Activated CD8-positive, alpha-beta memory T cell treated with anti-CD3 and anti-CD28 coated beads, Interleukin-2, amount 50 U/mL, for 48 hours (primary cell): Measurements from ENCODE around the gene TSPAN9.
A peak's percentile ranks its signal among the peaks of the same experiment; 100 is the strongest.
"Not testable (repeated sequence)": the region's sequence is repeated elsewhere in the genome, so short reads cannot be mapped to it uniquely, and the experiment has no call there.

Experiments
- DNase-seq: peaks from one replicate; pipeline ENCODE4 v3.0.0-alpha.2; 2020

Gene TSPAN9

GRCh38 chr12:3045494-3045893 lies 31.7 kb upstream of the TSPAN9 start:
- no peak for DNase-seq

GRCh38 chr12:3045989-3046388 lies 31.2 kb upstream of the TSPAN9 start:
- no peak for DNase-seq

- DNase-seq, result no peak
Observed at GRCh38 chr12:3046441-3047200, 30.6 kb upstream of the TSPAN9 start.

GRCh38 chr12:3047961-3048360 lies 29.2 kb upstream of the TSPAN9 start:
- no peak for DNase-seq

GRCh38 chr12:3048540-3048939 lies 28.6 kb upstream of the TSPAN9 start:
- no peak for DNase-seq

GRCh38 chr12:3049176-3049575 lies 28.0 kb upstream of the TSPAN9 start:
- DNase-seq, result no peak

GRCh38 chr12:3049611-3050249 lies 27.4 kb upstream of the TSPAN9 start:
- DNase-seq, result no peak

- no peak for DNase-seq
Observed at GRCh38 chr12:3054374-3054773, 22.8 kb upstream of the TSPAN9 start.

- DNase-seq, result no peak
Observed at GRCh38 chr12:3055026-3055703, 22.0 kb upstream of the TSPAN9 start.

- no peak for DNase-seq
Observed at GRCh38 chr12:3055704-3056467, 21.3 kb upstream of the TSPAN9 start.

GRCh38 chr12:3061059-3061458 lies 16.1 kb upstream of the TSPAN9 start:
- DNase-seq, result no peak

- no peak for DNase-seq
Observed at GRCh38 chr12:3061501-3062215, 15.5 kb upstream of the TSPAN9 start.

GRCh38 chr12:3065300-3065699 lies 11.9 kb upstream of the TSPAN9 start:
- no peak for DNase-seq

- not testable (repeated sequence) for DNase-seq
Observed at GRCh38 chr12:3065846-3066245, 11.3 kb upstream of the TSPAN9 start.

GRCh38 chr12:3069714-3070113 lies 7.5 kb upstream of the TSPAN9 start:
- no peak for DNase-seq

- DNase-seq, result no peak
Observed at GRCh38 chr12:3071107-3071506, 6.1 kb upstream of the TSPAN9 start.

GRCh38 chr12:3071710-3072109 lies 5.5 kb upstream of the TSPAN9 start:
- no peak for DNase-seq

- peak; percentile 96 for DNase-seq
Observed at GRCh38 chr12:3073438-3074250, 3.5 kb upstream of the TSPAN9 start.

- DNase-seq, result no peak
Observed at GRCh38 chr12:3075315-3075714, 1.9 kb upstream of the TSPAN9 start.

- DNase-seq, result peak; percentile 58
Observed at GRCh38 chr12:3077572-3078081, 448 bp downstream of the TSPAN9 start.

- no peak for DNase-seq
Observed at GRCh38 chr12:3078086-3078820, 1.1 kb downstream of the TSPAN9 start.
